ENCODE results near the gene NCK1. TPM values are rescaled to one million over a fixed set of nuclear protein-coding genes. Genes with fewer than 3 reads are reported as not detected.
"Not testable (repeated sequence)": the region's sequence is repeated elsewhere in the genome, so short reads cannot be mapped to it uniquely, and the experiment has no call there.

NCK1 gene
- total RNA-seq, 4 donors from 2014 or later = 34.9 to 57.7 (median 50.8) TPM

- DNase-seq (ENCODE audit: low spot score) (no peak), ATAC-seq (ENCODE audit: low FRiP score) (no peak)
- no peak for TF ChIP-seq CTCF (IDR thresholded peaks at IDR 0.05)
These were observed 27.9 kb downstream of the NCK1 start for GRCh38 chr3:136889947-136890346.

- no peak for DNase-seq (ENCODE audit: low spot score)
- ATAC-seq (ENCODE audit: low FRiP score) = no peak
- TF ChIP-seq CTCF (IDR thresholded peaks at IDR 0.05) = no peak
These were observed 30.2 kb downstream of the NCK1 start for GRCh38 chr3:136891934-136892855.

DNA sequence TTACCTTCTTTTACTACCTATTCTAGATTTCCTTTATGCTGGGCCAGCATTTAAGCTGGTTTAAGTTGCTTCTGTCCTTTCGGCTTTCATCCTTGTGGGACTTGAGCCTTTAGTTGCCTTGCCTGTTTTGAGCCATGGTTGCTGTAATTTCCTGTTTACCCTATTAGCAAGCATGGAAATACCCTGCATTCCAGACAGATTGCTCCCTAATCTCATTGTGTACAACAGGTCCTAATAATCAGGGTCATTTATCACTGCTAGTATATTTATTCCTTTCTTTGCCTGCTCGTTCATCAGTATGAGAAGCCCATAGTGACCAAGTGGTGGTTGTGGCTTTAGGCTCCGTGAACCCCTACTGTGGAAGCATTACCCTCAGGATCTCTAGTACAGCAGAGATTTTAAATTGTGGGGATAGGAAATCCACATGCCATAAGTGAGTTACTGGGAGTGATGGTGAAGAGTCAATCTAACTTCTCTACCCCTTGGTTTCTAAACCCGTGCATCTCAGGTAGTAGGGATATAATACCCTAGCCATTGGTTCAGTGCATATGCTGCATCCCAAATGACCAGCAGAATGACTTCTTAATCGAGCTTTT lies 31.9 kb downstream of the NCK1 start:
- no peak for TF ChIP-seq CTCF (IDR thresholded peaks at IDR 0.05)
- DNase-seq (ENCODE audit: low spot score) (no peak), ATAC-seq (ENCODE audit: low FRiP score) (peak; percentile 76)

DNA sequence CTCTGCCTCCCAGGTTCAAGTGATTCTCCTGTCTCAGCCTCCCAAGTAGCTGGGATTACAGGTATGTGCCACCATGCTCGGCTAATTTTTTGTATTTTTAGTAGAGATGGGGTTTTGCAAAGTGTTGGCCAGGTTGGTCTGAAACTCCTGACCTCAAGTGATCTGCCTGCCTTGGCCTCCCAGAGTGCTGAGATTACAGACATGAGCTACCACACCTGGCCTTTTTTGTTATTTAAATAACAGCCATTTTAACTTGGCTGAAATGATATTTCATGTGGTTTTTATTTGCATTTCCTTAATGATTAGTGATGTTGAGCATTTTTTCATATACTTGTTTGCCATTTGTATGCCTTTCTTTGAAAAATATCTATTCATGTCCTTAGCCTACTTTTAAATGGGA lies 35.2 kb downstream of the NCK1 start:
- not testable (repeated sequence) for ATAC-seq (ENCODE audit: low FRiP score); DNase-seq (ENCODE audit: low spot score)

GRCh38 chr3:136898549-136898948 lies 36.5 kb downstream of the NCK1 start:
- TF ChIP-seq CTCF (IDR thresholded peaks at IDR 0.05) = no peak
- no peak for ATAC-seq (ENCODE audit: low FRiP score)
- no peak for DNase-seq (ENCODE audit: low spot score)

DNA sequence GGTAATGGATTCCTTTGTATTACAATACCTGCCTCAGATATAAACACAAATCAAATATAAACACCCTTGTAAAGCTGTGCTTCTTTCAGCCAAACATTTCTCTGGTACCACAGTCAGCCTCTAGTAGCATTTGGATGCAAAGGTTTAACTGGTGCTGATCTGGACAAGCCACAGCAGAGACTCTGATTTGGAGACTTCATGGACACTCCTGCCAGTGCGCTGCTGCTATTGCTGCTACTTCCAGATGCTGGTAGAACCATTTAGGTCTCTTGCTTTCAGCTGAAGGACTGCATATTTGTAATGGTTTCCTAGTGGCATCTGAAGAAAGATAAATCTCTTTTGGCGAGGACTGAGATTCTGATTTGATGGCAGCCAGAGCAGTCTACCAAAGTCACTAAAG lies 36.9 kb downstream of the NCK1 start:
- ATAC-seq (ENCODE audit: low FRiP score) (no peak), DNase-seq (ENCODE audit: low spot score) (no peak)
- no peak for TF ChIP-seq CTCF (IDR thresholded peaks at IDR 0.05)

DNA sequence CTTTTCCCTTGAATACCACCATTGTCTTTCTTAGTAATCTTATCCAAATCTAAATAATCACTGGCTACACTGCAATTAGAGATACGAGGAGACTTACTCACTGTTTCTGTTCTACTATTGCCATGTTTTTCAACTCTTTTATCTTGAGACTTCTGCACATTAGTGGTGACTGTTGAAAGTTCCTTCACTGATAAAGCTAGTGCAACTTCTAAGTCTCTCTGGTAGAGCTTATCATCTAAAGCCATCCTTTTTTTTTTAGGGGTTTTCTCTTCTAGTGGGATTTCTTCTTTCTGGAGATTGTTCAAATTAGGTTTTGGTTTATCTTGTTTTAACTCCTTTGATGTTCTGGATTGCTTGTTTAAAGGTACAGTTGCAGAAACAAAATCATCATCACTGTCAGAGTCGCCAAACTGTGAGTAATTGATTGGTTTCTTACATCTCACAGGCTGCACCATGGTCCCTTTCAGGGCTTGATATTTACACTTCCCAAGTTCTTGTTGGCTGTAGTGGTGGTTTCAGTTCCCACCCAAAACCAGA lies 37.7 kb downstream of the NCK1 start:
- DNase-seq (ENCODE audit: low spot score) = no peak
- no peak for TF ChIP-seq CTCF (IDR thresholded peaks at IDR 0.05)
- no peak for ATAC-seq (ENCODE audit: low FRiP score)

DNA sequence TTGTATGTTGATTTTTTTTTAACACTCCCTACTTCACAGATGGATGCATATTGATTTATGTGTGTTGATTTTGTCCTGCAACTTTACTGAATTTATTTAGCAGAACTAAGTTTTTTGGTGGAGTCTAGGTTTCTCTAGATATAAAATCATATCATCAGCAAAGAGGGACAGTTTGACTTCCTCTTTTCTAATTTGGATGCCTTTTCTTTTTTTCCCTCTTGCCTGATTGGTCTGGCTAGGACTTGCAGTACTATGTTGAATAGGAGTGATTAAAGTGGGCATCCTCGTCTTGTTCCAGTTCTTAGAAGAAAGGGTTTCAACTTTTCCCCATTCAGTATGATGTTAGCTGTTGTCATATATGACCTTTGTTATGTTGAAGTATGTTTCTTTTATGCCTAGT lies 38.7 kb downstream of the NCK1 start:
- ATAC-seq (ENCODE audit: low FRiP score); DNase-seq (ENCODE audit: low spot score): not testable (repeated sequence)

Measured in omental fat pad (tissue), 4 donors.